Mucosa of gallbladder (tissue), 1 donor: ENCODE data around the gene ACSF3. TPM values are rescaled to one million over a fixed set of nuclear protein-coding genes. Genes with fewer than 3 reads are reported as not detected.

Experiments
- DNase-seq: peaks from one replicate; pipeline ENCODE4 v3.0.0-alpha.2; 2020; ENCODE audit warnings: low spot score
- total RNA-seq: library from RNA; stranded (reverse); gene quantifications from one replicate; pipeline ENCODE4 v1.2.1, GENCODE V29; 2021
- donor health status: DM: no; HTN: no; CAD: no.

ACSF3 gene
- total RNA-seq, 1 donor from 2014 or later: 63.4 TPM

DNA sequence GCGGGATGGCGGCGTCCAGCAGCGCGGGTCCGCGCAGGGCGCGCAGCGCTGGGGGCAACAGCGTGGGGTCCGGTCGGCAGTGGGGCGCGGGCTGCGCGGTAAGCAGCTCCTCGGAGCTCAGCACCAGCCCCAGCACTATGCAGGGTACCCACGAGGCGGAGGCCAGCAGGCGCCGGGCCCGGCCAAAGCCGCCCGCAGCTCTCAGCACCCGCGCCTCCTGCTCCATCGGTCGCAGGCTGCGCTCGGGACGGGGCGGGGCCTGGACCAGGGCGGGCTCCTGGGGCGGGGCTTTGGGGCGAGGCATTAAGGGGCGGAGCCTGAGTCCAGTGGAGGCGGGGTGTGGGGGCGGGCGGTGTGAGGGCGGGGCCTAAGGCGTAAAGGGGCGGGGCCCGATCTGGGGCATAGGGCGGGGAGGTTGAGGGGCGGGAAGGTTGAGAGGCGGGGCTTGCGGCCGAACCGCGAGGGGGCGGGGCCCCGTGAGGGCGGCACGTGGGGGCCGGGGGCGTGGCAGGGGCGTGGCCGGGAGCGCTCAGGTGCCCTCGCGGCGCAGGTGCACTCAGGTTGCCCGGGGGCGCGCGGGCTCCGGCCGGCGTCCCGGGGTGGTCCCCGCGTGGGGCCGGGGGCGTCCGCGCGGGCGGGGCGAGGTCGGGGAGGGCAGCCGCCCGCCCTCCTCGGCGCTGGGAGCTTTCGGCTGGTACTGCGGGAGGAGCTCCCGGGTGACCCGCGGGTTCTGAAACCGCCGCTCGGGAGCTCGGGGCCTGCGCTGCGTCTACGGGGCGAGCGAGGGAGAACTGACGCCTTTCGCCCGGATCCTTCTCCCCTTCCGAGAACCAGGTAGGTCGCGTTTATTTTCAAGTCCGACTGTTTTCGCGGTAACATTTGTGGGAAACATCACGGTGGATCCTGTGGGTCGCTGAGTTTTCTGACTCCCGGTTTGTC is 108.1 kb downstream of the ACSF3 start:
- peak; percentile 85 for DNase-seq

DNA sequence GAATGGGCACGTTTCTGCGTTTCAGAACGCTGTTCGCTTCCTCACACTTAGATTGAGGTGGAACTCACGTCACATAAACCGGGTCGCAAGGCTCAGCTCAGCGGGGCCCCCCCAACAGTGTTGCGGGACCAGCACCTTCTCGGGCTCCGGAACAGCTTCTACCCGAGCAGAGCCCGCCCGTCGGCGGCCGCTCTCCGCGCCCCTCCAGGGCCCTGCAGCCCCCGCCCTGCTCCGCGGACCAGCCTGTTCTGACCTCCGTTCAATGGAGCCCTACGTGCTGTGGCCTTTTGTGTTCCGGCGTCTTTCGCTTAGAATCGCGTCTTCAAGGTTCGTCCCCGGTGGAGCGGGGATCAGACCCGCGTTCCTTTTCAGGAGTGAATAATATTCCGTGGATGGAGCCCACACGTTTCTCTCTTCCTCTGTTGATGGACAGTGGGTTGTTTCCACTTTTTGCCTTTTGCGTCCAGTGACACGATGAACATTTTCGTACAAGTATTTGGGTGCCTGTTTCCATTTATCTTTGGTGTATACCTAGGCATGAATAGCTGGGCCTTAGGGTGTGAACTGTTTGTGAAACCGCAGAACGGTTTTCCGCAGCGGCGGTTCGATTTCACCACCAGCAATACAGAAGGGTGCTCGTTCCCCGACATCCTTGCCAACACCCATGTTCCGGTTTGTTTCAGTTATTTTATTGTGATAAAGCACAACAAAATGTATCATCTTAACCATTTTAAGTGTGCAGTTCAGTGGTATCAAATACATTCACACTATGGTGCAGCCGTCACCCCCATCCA is 109.0 kb downstream of the ACSF3 start:
- no peak for DNase-seq

Other genes with a start within 250 kb of the ACSF3 start
- gene GALNS, start 236.9 kb upstream of the ACSF3 start, total RNA-seq: 56.1 TPM
- gene TRAPPC2L, start 236.7 kb upstream of the ACSF3 start, total RNA-seq: 53.8 TPM
- not detected for gene PABPN1L, start 227.2 kb upstream of the ACSF3 start, total RNA-seq
- gene CBFA2T3, start 116.6 kb upstream of the ACSF3 start, total RNA-seq: 5.2 TPM
- 0.20 TPM for gene CDH15, start 77.9 kb downstream of the ACSF3 start, total RNA-seq
- gene SLC22A31, start 106.7 kb downstream of the ACSF3 start, total RNA-seq: 1.6 TPM
- gene ZNF778, start 123.9 kb downstream of the ACSF3 start, total RNA-seq: 13.2 TPM